RWPE2 (cell line): ENCODE results near the gene ZNF26.
"Not testable (repeated sequence)": the region's sequence is repeated elsewhere in the genome, so short reads cannot be mapped to it uniquely, and the experiment has no call there.

ENCODE experiments used
- ATAC-seq: fragments of 200-7000 bp; cut with Tn5 transposase; 3 replicates; pipeline ENCODE4 v1.9.1; 2021; ENCODE audit warnings: low read depth
- DNase-seq: peaks from one replicate; pipeline ENCODE4 v3.0.0-alpha.2; 2020; ENCODE audit warnings: low spot score
- H3K27ac ChIP-seq: fragments of 450-650 bp; 2 replicates; pipeline ENCODE4 v1.5.1; 2017; ENCODE audit warnings: mild to moderate bottlenecking; ENCODE audit not compliant: poor library complexity, severe bottlenecking
- H3K27me3 ChIP-seq: fragments of 250-450 bp; sonication (Bioruptor Pico); 2 replicates; pipeline ENCODE4 v1.5.1; 2021; ENCODE audit warnings: mild to moderate bottlenecking, moderate library complexity; ENCODE audit not compliant: insufficient read depth, poor library complexity, severe bottlenecking
- H3K36me3 ChIP-seq: fragments of 250-450 bp; sonication (Bioruptor Pico); 2 replicates; pipeline ENCODE4 v1.5.1; 2020; ENCODE audit warnings: low read depth, mild to moderate bottlenecking, moderate library complexity
- H3K4me1 ChIP-seq: fragments of 250-450 bp; sonication (Bioruptor Pico); 2 replicates; pipeline ENCODE4 v1.5.1; 2021; ENCODE audit warnings: mild to moderate bottlenecking, moderate library complexity; ENCODE audit not compliant: insufficient read depth, poor library complexity, severe bottlenecking
- H3K4me3 ChIP-seq: fragments of 250-450 bp; sonication (Bioruptor Pico); 2 replicates; pipeline ENCODE4 v1.5.1; 2021; ENCODE audit warnings: mild to moderate bottlenecking, moderate library complexity; ENCODE audit not compliant: severe bottlenecking
- H3K9me3 ChIP-seq: fragments of 250-450 bp; sonication (Bioruptor Pico); 2 replicates; pipeline ENCODE4 v1.5.1; 2021; ENCODE audit warnings: mild to moderate bottlenecking, moderate library complexity; ENCODE audit not compliant: severe bottlenecking
- CTCF ChIP-seq: fragments of 450-650 bp; IDR thresholded peaks from one replicate; pipeline ENCODE4 v1.5.1; 2017; ENCODE audit warnings: mild to moderate bottlenecking, moderate library complexity; ENCODE audit not compliant: poor library complexity, severe bottlenecking

ZNF26 gene

GRCh38 chr12:132956011-132956788, 30.0 kb upstream of the ZNF26 start, which contains the start of gene ZNF605:
ZNF605 (minus strand) TSS chr12:132956306; CDS start chr12:132945635, 10,671 bp downstream.
- Histone ChIP-seq H3K27me3 (no peaks in the 10 kb centered on the region), H3K4me3 (peak within 1 kb of the TSS; percentile 94), H3K9me3 (peaks cover 13% of the 10 kb centered on the region), H3K36me3 (no peaks in the 10 kb centered on the region; the same call in 1 of the 2 replicates), H3K4me1 (peaks cover 6% of the 10 kb centered on the region), H3K27ac (peak within 1 kb of the TSS; percentile 68)
- TF ChIP-seq CTCF: no peak
- peak; percentile 84 for DNase-seq
- peak; percentile 83 for ATAC-seq

DNA sequence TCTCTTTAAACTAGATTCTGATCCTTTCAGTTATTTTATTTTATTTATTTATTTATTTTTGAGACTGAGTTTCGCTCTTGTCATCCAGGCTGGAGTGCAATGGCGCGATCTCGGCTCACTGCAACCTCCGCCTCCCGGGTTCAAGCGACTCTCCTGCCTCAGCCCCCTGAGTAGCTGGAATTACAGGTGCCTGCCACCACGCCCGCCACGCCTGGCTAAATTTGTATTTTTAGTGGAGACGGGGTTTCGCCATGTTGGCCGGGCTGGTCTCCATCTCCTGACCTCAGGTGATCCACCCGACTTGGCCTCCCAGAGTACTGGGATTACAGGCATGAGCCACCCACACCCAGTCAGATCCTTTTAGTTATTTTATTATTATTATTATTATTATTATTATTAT, 24.4 kb upstream of the ZNF26 start:
- not testable (repeated sequence) for ATAC-seq, H3K27me3 ChIP-seq, H3K9me3 ChIP-seq, H3K36me3 ChIP-seq, DNase-seq, H3K27ac ChIP-seq, H3K4me3 ChIP-seq, H3K4me1 ChIP-seq

DNA sequence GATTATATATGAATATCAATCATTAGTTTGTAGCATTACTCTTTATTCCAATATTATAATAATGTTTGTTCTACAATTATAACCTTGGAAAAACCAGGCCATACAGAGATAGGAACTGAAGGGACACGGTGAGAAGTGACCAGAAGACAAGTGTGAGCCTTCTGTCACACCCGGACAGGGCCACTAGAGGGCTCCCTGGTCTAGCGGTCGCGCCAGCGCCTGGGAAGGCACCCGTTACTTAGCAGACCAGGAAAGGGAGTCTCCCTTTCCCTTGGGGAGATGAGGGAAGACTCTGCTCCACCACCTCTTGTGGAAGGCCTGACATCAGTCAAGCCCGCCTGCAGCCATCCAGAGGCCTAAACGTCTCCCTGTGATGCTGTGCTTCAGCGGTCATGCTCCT, 22.2 kb upstream of the ZNF26 start:
- H3K9me3 ChIP-seq, DNase-seq, H3K4me3 ChIP-seq: not testable (repeated sequence)

GRCh38 chr12:132965796-132966195, 20.4 kb upstream of the ZNF26 start:
- no peak overlapping the region for H3K27ac ChIP-seq
- H3K27me3 ChIP-seq: no peaks in the 10 kb centered on the region
- no peak for TF ChIP-seq CTCF
- ATAC-seq (no peak), DNase-seq (no peak)
- H3K36me3 ChIP-seq: peaks cover 5% of the 10 kb centered on the region
- H3K4me3 ChIP-seq: no peak overlapping the region
- peaks cover 7% of the 10 kb centered on the region for H3K9me3 ChIP-seq
- H3K4me1 ChIP-seq: no peaks in the 10 kb centered on the region

More for the DNA sequence above, 22.2 kb upstream of the ZNF26 start:
- H3K36me3 ChIP-seq, ATAC-seq, H3K4me1 ChIP-seq, H3K27me3 ChIP-seq, H3K27ac ChIP-seq: not testable (repeated sequence)

GRCh38 chr12:132966676-132967415, 19.3 kb upstream of the ZNF26 start:
- Histone ChIP-seq H3K4me1 (no peaks in the 10 kb centered on the region), H3K4me3 (no peak overlapping the region), H3K36me3 (peaks cover under 1% of the 10 kb centered on the region; the same call in 1 of the 2 replicates), H3K27ac (no peak overlapping the region), H3K9me3 (peaks cover 7% of the 10 kb centered on the region), H3K27me3 (no peaks in the 10 kb centered on the region)
- no peak for TF ChIP-seq CTCF
- DNase-seq (no peak), ATAC-seq (no peak)
